AG04450 (cell line): ENCODE data around the gene MPRIP. TPM values are rescaled to one million over a fixed set of nuclear protein-coding genes. Genes with fewer than 3 reads are reported as not detected.
"Not testable (repeated sequence)": the region's sequence is repeated elsewhere in the genome, so short reads cannot be mapped to it uniquely, and the experiment has no call there.

Experiments
- CTCF ChIA-PET: fragments of 300-600, 350-600 bp; formaldehyde crosslinking; extraction: SDS; loops from one replicate; lab custom pipeline; 2022; ENCODE audit warnings: antibody characterized with exemption, inconsistent platforms; lab: Charles Lee
- POLR2A ChIA-PET: fragments of 350-600 bp; formaldehyde crosslinking; extraction: SDS; loops from one replicate; lab custom pipeline; 2021; ENCODE audit warnings: antibody characterized with exemption, inconsistent platforms; lab: Yijun Ruan, JAX
- DNase-seq: peaks from one replicate; pipeline ENCODE4 v3.0.0-alpha.2; 2011; ENCODE audit warnings: low read depth, low spot score
- H3K27ac ChIP-seq: one replicate; pipeline ENCODE4 v1.5.1; 2012; ENCODE audit warnings: low read depth, low read length, control low read depth
- H3K27me3 ChIP-seq: one replicate; pipeline ENCODE4 v1.6.0; 2012; ENCODE audit warnings: low read length; ENCODE audit not compliant: control insufficient read depth, insufficient read depth
- H3K4me3 ChIP-seq: 2 replicates; pipeline ENCODE4 v1.5.1; 2011; ENCODE audit warnings: mild to moderate bottlenecking, low read depth, low read length, control low read depth
- H3K9me3 ChIP-seq: 2 replicates; pipeline ENCODE4 v1.5.1; 2012; ENCODE audit warnings: low read length; ENCODE audit not compliant: control insufficient read depth, insufficient read depth
- polyA plus RNA-seq: library from polyadenylated mRNA; depleted of rRNA; stranded (reverse); fragments of >200 nt; gene quantifications from 2 replicates; pipeline ENCODE4 v1.2.3, GENCODE V29; 2011
- TF ChIP-seq, protein P1 (sequence below): IDR thresholded peaks from 2 replicates; pipeline ENCODE4 v1.5.1; 2011; ENCODE audit warnings: low read depth, low read length, control low read depth, inconsistent platforms

Gene MPRIP
- polyA plus RNA-seq, 1 experiment = 95.0 TPM

DNA sequence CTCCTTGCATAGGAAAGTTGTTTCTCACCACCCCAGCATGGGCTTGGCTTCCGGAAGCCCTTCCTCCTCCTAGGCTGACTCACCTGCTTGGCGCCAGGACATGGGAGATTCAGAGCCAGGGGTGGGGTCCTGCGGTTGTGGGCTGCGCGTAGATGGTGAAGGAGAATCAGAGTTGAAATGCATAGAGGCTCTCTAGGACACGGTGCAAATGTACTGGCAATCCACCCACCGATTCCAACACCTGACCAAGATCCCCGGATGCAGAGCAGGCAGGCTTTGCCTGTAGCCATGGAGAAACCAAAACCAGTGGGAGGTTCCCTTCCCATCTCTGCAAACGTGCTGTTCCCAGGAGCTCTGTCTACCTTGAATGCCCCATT, 27.5 kb upstream of the MPRIP start:
- POLR2A ChIA-PET, DNase-seq, CTCF ChIA-PET, H3K4me3 ChIP-seq, H3K27me3 ChIP-seq, H3K9me3 ChIP-seq, H3K27ac ChIP-seq: not testable (repeated sequence)

DNA sequence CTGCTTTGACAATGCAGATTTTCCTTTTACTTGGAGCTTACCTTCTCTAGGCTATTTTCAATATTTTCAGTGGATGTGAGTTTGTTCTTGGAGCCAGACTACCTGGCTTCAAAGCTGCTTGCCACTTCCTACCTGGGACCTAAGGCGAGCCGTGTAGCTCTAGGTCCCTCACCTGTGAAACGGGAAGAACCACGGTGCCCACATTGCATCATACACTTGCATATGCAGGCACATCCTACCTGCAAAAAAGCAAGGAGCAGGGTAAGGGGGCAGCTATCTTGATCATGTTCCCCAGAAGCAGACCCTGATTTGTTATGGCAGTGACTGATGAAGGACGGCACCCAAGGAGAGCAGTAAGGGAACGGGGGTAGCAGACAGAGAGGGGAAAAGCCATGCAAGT, 27.0 kb upstream of the MPRIP start:
- no peak overlapping the region for H3K27ac ChIP-seq
- no peak overlapping the region for H3K4me3 ChIP-seq
- TF ChIP-seq, protein P1, sequence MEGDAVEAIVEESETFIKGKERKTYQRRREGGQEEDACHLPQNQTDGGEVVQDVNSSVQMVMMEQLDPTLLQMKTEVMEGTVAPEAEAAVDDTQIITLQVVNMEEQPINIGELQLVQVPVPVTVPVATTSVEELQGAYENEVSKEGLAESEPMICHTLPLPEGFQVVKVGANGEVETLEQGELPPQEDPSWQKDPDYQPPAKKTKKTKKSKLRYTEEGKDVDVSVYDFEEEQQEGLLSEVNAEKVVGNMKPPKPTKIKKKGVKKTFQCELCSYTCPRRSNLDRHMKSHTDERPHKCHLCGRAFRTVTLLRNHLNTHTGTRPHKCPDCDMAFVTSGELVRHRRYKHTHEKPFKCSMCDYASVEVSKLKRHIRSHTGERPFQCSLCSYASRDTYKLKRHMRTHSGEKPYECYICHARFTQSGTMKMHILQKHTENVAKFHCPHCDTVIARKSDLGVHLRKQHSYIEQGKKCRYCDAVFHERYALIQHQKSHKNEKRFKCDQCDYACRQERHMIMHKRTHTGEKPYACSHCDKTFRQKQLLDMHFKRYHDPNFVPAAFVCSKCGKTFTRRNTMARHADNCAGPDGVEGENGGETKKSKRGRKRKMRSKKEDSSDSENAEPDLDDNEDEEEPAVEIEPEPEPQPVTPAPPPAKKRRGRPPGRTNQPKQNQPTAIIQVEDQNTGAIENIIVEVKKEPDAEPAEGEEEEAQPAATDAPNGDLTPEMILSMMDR = no peak
- no peaks in the 10 kb centered on the region for H3K27me3 ChIP-seq
- ChIA-PET CTCF (no interaction called here), POLR2A (no interaction called here)
- DNase-seq = no peak
- no peaks in the 10 kb centered on the region; the same call in 1 of the 2 replicates for H3K9me3 ChIP-seq

- DNase-seq, POLR2A ChIA-PET, H3K4me3 ChIP-seq, H3K27me3 ChIP-seq, H3K9me3 ChIP-seq, H3K27ac ChIP-seq: not testable (repeated sequence)
- CTCF ChIA-PET = interaction anchor here (1.4 kb wide), 1 partner anchor 125 kb away, joined by 5 read pairs; no protein-coding TSS in a partner anchor
Observed at GRCh38 chr17:17016199-17017197, 25.8 kb upstream of the MPRIP start.

DNA sequence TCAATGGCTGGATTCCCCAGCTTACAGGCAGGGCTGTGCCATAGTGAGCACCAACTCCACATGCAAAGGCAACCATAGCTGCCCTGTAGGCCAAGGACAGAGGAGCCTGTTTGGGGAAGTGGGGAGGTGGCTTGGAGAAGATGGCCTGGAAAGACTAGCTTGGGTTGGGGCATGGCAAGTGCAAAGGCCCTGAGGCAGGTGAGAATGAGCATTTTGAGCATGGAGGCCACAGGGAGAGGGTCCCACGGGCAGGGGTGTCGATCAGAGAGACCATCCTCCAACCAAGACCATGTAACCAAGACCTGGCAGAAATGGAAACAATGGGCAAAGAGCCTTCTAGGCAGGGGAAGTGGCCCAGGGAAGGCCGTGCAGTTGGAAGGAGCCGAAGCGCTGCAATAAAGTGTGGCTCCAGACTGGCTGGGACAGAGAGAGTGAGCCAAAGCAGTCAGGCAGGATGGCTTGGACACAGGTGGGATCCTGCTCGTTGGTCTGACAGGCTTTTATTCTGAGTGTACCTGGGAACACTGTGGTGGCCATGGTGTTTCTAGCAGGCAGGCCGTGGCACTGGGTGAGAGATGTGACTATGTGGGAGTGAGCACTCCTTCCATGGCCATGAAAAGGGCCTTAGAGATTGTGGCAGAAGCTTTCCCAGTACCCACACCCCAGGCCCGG, 24.8 kb upstream of the MPRIP start:
- ChIA-PET CTCF (no interaction called here), POLR2A (no interaction called here)
- DNase-seq = no peak
- H3K27me3 ChIP-seq = no peaks in the 10 kb centered on the region
- TF ChIP-seq, protein P1 = no peak
- H3K4me3 ChIP-seq = no peak overlapping the region
- no peaks in the 10 kb centered on the region; the same call in 1 of the 2 replicates for H3K9me3 ChIP-seq
- H3K27ac ChIP-seq = no peak overlapping the region

DNA sequence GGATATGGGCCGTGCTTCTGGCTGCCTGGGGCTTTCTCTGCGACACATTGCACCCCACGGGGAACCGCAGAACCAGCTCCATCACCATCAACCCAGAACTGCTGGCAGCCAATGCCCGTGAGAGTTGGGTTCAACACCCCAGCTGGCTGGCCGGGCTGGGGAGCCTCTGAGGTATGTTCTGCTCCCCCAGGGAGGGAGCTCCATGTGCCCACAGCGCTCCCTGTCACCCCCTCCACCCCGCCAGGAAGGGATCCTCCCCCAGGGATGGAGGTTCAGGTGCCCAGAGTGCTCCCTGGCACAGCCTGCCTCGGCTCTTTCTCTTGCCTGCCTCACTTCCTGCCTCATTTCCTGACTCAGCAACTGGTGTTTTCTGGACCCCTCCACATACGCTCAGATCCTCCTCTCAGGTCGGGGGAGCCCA, 24.2 kb upstream of the MPRIP start:
- DNase-seq = no peak
- Histone ChIP-seq H3K27me3 (no peaks in the 10 kb centered on the region), H3K4me3 (no peak overlapping the region), H3K27ac (no peak overlapping the region), H3K9me3 (no peaks in the 10 kb centered on the region; the same call in 1 of the 2 replicates)
- ChIA-PET POLR2A (no interaction called here), CTCF (no interaction called here)
- TF ChIP-seq, protein P1 = no peak
